Mammary epithelial cell (primary cell): ENCODE results near the gene DTNA.

Experiments
- EZH2 ChIP-seq: IDR thresholded peaks from 2 replicates; pipeline ENCODE4 v1.6.1; 2012; ENCODE audit warnings: low read length, inconsistent platforms, borderline replicate concordance
- TF ChIP-seq, protein P1 (sequence below), 2 donors: IDR thresholded peaks in 1 of 2; conservative IDR thresholded peaks in 1 of 2; 2 replicates each; pipeline ENCODE4 v1.5.1; 2011 to 2012; ENCODE audit warnings: inconsistent platforms in 2 of 2, low read length in 2 of 2, mild to moderate bottlenecking in 2 of 2, control low read depth in 1 of 2, low read depth in 1 of 2; ENCODE audit not compliant: insufficient read depth in 1 of 2; ENCODE audit errors: extremely low read depth in 1 of 2

DNA sequence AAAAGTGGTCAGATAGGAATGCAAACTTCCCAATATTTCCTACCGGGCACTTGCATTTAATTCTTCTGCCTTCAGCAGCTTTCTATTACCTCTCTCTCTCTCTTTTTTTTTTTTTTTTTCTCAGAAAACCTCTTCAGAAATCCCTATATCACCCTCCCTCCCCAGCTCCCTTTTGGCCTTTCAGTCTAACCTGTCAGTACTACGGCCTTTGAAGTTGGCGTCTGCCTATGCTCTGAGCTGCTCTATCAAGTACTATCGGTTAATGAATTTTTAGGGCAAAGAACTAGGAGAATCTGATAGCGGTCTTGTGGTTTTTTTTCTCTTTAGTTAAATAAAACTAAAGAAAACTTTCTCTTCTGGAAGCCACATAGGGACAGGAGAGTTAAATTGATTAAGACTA lies 208.8 kb downstream of the DTNA start:
- TF ChIP-seq, protein P1, sequence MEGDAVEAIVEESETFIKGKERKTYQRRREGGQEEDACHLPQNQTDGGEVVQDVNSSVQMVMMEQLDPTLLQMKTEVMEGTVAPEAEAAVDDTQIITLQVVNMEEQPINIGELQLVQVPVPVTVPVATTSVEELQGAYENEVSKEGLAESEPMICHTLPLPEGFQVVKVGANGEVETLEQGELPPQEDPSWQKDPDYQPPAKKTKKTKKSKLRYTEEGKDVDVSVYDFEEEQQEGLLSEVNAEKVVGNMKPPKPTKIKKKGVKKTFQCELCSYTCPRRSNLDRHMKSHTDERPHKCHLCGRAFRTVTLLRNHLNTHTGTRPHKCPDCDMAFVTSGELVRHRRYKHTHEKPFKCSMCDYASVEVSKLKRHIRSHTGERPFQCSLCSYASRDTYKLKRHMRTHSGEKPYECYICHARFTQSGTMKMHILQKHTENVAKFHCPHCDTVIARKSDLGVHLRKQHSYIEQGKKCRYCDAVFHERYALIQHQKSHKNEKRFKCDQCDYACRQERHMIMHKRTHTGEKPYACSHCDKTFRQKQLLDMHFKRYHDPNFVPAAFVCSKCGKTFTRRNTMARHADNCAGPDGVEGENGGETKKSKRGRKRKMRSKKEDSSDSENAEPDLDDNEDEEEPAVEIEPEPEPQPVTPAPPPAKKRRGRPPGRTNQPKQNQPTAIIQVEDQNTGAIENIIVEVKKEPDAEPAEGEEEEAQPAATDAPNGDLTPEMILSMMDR (conservative IDR thresholded peaks at IDR 0.05 in 1 of 2, IDR thresholded peaks at IDR 0.05 in 1 of 2; ENCODE audit: extremely low read depth in 1 of 2, insufficient read depth in 1 of 2, low read depth in 1 of 2, low read length in 2 of 2) = no peak
- no peak for TF ChIP-seq EZH2
